Prostate gland (tissue), 2 donors: ENCODE measurements around the gene RBM39.

ENCODE experiments used
- CTCF ChIP-seq, 4 experiments: fragments of 200-600 bp in 2 of 4; fragments of 450-650 bp in 2 of 4; sonication (generic) in 2 of 4; IDR thresholded peaks; 1 replicate in 3 of 4; 2 replicates in 1 of 4; pipeline ENCODE4 v1.5.1; 2016 to 2019; ENCODE audit warnings: antibody characterized with exemption in 4 of 4, mild to moderate bottlenecking in 2 of 4, moderate library complexity in 2 of 4
- POLR2AphosphoS5 ChIP-seq: sonication (generic); formaldehyde crosslinking; IDR thresholded peaks from one replicate; pipeline ENCODE4 v1.6.1; 2017; ENCODE audit warnings: antibody characterized with exemption

DNA sequence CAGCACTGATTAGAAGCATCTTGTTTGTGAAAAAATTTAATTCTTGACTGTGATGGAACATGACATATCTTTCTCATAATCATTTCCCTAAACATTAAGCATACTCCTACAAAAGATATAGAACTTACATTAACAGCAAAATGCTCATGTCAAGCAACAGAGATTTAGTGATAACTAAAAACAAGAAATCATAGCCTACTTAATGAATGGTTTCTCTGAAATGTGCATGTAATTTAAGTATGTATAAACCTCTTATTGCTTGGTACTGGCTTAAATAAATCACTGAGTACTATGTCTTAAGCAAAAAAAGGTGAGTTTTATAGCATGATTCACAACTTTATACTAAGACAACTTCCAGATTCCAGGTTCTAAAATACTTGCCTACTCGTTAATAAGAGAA, 33.6 kb downstream of the RBM39 start:
- TF ChIP-seq CTCF (IDR thresholded peaks at IDR 0.05) = no peak
- TF ChIP-seq POLR2AphosphoS5 = no peak
